ENCODE results near the gene IGFBP3.

DNA sequence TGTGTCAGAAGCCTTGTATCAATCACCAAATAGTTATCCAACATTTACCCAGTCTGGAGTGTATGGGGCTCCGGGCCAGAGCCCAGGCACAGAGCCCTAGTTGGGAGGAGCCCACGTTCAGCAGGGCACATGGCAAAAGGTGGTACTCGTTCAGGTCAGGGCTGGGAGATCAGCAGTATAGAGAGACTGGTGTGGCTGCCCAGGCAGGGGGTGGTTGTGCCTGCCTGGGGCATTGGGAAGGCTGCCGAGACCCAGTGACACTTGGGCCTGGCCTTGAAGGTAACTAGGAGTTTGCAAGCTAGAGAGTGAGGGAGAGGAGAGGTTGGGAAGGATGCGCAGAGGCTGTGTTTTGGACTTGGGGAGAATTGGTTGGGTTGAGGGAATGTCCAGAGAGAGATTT, 48.9 kb upstream of the IGFBP3 start:
- TF ChIP-seq, protein P1, sequence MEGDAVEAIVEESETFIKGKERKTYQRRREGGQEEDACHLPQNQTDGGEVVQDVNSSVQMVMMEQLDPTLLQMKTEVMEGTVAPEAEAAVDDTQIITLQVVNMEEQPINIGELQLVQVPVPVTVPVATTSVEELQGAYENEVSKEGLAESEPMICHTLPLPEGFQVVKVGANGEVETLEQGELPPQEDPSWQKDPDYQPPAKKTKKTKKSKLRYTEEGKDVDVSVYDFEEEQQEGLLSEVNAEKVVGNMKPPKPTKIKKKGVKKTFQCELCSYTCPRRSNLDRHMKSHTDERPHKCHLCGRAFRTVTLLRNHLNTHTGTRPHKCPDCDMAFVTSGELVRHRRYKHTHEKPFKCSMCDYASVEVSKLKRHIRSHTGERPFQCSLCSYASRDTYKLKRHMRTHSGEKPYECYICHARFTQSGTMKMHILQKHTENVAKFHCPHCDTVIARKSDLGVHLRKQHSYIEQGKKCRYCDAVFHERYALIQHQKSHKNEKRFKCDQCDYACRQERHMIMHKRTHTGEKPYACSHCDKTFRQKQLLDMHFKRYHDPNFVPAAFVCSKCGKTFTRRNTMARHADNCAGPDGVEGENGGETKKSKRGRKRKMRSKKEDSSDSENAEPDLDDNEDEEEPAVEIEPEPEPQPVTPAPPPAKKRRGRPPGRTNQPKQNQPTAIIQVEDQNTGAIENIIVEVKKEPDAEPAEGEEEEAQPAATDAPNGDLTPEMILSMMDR (conservative IDR thresholded peaks at IDR 0.05) = no peak
- TF ChIP-seq EZH2 (IDR thresholded peaks at IDR 0.05; ENCODE audit: low read depth) = no peak
